Stimulated activated naive CD8-positive, alpha-beta T cell treated with anti-CD3 and anti-CD28 coated beads, Interleukin-15, Interleukin-2, amounts not matched to agents 100 ng/mL and 50 ng/mL, for 24 hours (primary cell): Measurements from ENCODE around the gene DLG4.
"Not testable (repeated sequence)": the region's sequence is repeated elsewhere in the genome, so short reads cannot be mapped to it uniquely, and the experiment has no call there.

Experiments
- H3K27ac Mint-ChIP-seq: one replicate; pipeline ENCODE4 v1.8.0; 2021; ENCODE audit warnings: mild to moderate bottlenecking, mixed read lengths
- H3K27me3 Mint-ChIP-seq: one replicate; pipeline ENCODE4 v1.8.0; 2021; ENCODE audit warnings: mixed read lengths
- H3K36me3 Mint-ChIP-seq: one replicate; pipeline ENCODE4 v1.8.0; 2021; ENCODE audit warnings: low read depth, mixed read lengths
- H3K4me1 Mint-ChIP-seq: one replicate; pipeline ENCODE4 v1.8.0; 2021; ENCODE audit warnings: low read depth, mixed read lengths
- H3K4me3 Mint-ChIP-seq: one replicate; pipeline ENCODE4 v1.8.0; 2021; ENCODE audit warnings: mild to moderate bottlenecking, mixed read lengths
- H3K9me3 Mint-ChIP-seq: one replicate; pipeline ENCODE4 v1.8.0; 2021; ENCODE audit warnings: mixed read lengths

Gene DLG4

DNA sequence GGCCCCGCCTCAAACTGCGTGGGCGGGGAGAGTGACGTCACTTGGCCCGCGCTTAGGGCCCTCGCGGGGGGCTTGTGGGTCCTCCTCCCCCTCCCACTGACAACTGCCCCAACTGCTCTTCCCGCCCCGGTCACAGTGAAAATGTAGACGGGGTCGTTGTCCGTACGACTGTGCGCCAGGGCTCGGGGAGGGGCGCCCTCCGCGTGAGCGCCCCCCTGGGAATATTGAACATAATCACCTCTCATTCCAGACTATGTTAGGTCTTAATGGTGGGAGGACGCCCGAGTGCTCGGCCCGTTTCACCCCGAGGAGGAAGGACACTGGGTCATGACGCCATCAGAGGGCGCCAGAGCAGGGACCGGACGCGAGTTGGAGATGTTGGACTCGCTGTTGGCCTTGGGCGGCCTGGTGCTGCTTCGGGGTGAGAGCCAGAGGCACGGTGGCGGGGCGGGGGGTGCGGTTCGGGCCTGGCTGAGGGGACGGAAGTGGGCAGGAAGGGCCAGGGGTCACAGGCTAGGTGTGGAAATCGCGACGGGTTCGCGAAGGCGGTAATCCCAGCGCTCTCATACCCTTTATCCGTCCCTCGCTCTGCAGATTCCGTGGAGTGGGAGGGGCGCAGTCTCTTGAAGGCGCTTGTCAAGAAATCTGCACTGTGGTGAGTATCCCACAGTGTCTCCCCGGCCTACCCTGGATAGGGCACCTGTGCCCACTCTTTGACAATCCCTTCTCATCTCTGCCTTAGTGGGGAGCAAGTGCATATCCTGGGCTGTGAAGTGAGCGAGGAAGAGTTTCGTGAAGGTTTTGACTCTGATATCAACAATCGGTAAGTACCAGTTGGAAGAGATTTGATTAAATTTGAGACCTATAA is 32.8 kb upstream of the DLG4 start, which contains the start of gene ELP5:
TSS of gene ELP5 (plus strand) at position 40 of the 868 bp plus-strand sequence. CDS start at position 376, 336 bp downstream.
- H3K27ac Mint-ChIP-seq: peak within 1 kb of the TSS; percentile 99
- H3K9me3 Mint-ChIP-seq: no peaks in the 10 kb centered on the region
- H3K4me1 Mint-ChIP-seq: peaks cover 64% of the 10 kb centered on the region
- peaks cover 40% of the 10 kb centered on the region for H3K36me3 Mint-ChIP-seq
- no peaks in the 10 kb centered on the region for H3K27me3 Mint-ChIP-seq
- peak within 1 kb of the TSS; percentile 94 for H3K4me3 Mint-ChIP-seq

GRCh38 chr17:7251661-7252175 is 32.1 kb upstream of the DLG4 start, which contains the start of gene CTDNEP1:
TSS of gene CTDNEP1 (minus strand) at chr17:7251734. CDS start at chr17:7251296, 438 bp downstream.
- H3K27ac Mint-ChIP-seq: peak within 1 kb of the TSS; percentile 99
- H3K4me1 Mint-ChIP-seq: peaks cover 62% of the 10 kb centered on the region
- H3K27me3 Mint-ChIP-seq: no peaks in the 10 kb centered on the region
- peaks cover 34% of the 10 kb centered on the region for H3K36me3 Mint-ChIP-seq
- H3K4me3 Mint-ChIP-seq: peak within 1 kb of the TSS; percentile 94
- H3K9me3 Mint-ChIP-seq: no peaks in the 10 kb centered on the region

DNA sequence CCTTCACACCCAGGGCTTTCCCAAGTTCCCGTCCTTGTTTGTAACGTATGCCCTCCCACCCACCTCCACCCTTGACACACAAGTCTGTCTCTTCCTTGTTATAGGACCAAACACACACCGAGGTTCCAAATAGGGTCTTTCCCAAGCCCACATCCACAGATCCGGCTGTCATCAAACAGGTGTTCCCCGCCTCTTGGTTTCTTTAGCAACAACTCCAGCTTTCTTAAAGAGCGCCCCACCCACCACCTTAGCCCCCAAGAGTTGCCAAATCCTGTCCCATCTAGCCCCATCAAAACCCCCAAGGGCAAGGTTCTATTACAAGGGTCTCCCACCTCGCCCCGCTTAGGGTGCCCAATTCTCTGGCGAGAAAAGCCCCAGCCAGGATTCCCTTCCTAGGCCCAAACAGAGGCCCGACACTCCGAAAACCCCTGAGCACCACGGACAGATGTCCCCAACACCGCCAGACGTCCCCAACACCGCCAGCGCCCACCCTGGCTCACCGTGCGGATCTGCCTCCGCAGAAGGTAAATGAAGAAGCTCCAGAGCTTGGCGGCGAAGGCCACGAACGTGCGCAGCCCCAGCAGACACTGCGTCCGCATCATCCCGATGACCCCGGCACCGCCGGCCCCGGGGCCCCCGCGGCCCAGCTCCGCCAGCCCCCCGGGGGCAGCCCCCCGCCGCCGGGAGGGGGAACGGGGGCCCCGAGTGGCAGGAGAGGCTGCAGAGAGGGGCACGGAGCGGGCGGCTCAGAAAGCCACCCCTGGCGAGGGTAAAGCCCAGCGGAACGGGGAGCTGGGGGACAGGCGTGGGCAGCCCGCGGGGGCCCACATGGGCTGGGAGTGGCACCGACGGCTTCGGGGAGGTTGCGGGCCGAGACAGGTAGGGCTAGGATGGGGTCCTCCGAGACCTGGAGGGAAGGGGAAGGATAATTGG is 31.3 kb upstream of the DLG4 start:
- no peaks in the 10 kb centered on the region for H3K27me3 Mint-ChIP-seq
- H3K4me3 Mint-ChIP-seq: peak overlapping the region; percentile 94
- H3K9me3 Mint-ChIP-seq: no peaks in the 10 kb centered on the region
- H3K4me1 Mint-ChIP-seq: peaks cover 57% of the 10 kb centered on the region
- peak overlapping the region; percentile 99 for H3K27ac Mint-ChIP-seq
- peaks cover 36% of the 10 kb centered on the region for H3K36me3 Mint-ChIP-seq

DNA sequence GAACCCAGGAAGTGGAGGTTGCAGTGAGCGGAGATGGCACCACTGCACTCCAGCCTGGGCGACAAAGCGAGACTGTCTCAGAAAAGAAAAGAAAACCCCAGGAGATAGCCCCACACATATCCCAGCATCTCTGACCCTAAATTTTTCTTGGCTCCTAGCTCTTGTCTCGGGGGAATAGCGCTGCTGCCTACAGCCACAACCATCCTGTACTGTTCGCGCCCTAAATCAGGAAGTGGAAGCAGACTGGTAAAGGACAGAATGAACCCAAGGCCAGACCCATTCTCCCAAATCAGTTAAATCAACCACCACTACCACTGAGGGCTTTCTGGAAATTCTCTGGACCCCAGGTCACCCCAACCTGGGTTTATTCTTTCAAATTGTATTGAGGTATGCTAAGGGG is 30.2 kb upstream of the DLG4 start:
- Mint-ChIP-seq H3K4me3 (peak overlapping the region; percentile 94), H3K27me3 (no peaks in the 10 kb centered on the region), H3K36me3 (peaks cover 37% of the 10 kb centered on the region), H3K9me3 (no peaks in the 10 kb centered on the region), H3K27ac (peak overlapping the region; percentile 93), H3K4me1 (peaks cover 55% of the 10 kb centered on the region)

- H3K27me3 Mint-ChIP-seq: no peaks in the 10 kb centered on the region
- H3K9me3 Mint-ChIP-seq: no peaks in the 10 kb centered on the region
- H3K4me1 Mint-ChIP-seq: peaks cover 52% of the 10 kb centered on the region
- peak overlapping the region; percentile 9 for H3K27ac Mint-ChIP-seq
- peak overlapping the region; percentile 94 for H3K4me3 Mint-ChIP-seq
- peaks cover 37% of the 10 kb centered on the region for H3K36me3 Mint-ChIP-seq
Observed at GRCh38 chr17:7249214-7249613, 29.6 kb upstream of the DLG4 start.

GRCh38 chr17:7248796-7249195 is 29.2 kb upstream of the DLG4 start:
- H3K9me3 Mint-ChIP-seq: no peaks in the 10 kb centered on the region
- H3K4me1 Mint-ChIP-seq: peaks cover 48% of the 10 kb centered on the region
- H3K27ac Mint-ChIP-seq: peak overlapping the region; percentile 9
- H3K36me3 Mint-ChIP-seq: peaks cover 37% of the 10 kb centered on the region
- H3K4me3 Mint-ChIP-seq: peak overlapping the region; percentile 9
- H3K27me3 Mint-ChIP-seq: no peaks in the 10 kb centered on the region

DNA sequence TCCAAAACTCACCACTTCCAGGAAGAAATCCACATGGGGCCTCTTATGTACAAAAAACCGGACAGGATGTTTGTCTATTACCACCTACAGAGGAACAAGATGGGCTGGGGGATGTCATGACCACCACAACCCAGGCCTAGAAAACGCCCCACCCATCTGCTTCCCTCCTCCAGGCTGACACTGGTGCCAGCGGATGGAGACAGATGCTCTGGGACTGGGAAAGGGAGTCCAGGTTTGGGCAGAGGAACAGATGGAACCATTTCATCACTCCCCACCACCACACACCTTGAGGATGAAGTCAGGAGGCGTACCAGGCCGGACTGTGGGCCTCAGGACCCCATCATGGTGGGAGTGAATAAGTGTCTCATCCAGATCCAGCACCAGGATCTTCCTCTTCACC is 27.1 kb upstream of the DLG4 start:
- Mint-ChIP-seq H3K9me3 (no peaks in the 10 kb centered on the region), H3K4me1 (peaks cover 46% of the 10 kb centered on the region), H3K27me3 (no peaks in the 10 kb centered on the region), H3K36me3 (peaks cover 40% of the 10 kb centered on the region), H3K4me3 (no peak overlapping the region), H3K27ac (peak overlapping the region; percentile 32)

DNA sequence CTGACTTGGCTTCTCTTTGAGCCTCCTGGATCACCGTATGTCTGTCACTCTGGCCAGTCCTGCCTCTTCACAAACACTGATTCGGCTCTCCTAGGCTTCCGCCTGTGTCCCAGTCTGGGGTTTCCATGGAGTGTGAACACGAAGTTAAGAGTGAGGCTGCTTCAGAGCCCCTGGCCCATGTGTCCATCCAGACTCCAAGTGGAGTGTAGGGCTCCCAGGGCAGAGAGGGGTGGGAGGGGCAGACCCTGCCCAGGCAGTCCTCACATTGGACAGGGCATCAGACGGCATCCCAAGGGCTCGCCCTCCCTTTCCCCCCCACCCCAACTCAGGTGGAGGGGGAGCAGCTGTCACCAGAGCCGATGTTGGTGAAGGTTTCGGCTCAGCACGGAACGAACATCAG is 24.2 kb upstream of the DLG4 start:
- not testable (repeated sequence) for H3K27me3 Mint-ChIP-seq, H3K27ac Mint-ChIP-seq, H3K9me3 Mint-ChIP-seq, H3K4me3 Mint-ChIP-seq
- Mint-ChIP-seq H3K36me3 (peaks cover 47% of the 10 kb centered on the region), H3K4me1 (peaks cover 48% of the 10 kb centered on the region)

GRCh38 chr17:7243453-7243729 is 23.8 kb upstream of the DLG4 start:
- Mint-ChIP-seq H3K4me3 (peak overlapping the region; percentile 94), H3K36me3 (peaks cover 47% of the 10 kb centered on the region), H3K4me1 (peaks cover 43% of the 10 kb centered on the region), H3K9me3 (no peaks in the 10 kb centered on the region), H3K27me3 (no peaks in the 10 kb centered on the region), H3K27ac (peak overlapping the region; percentile 80)

- H3K27me3 Mint-ChIP-seq: no peaks in the 10 kb centered on the region
- H3K27ac Mint-ChIP-seq: peak overlapping the region; percentile 96
- H3K4me1 Mint-ChIP-seq: peaks cover 42% of the 10 kb centered on the region
- peaks cover 47% of the 10 kb centered on the region for H3K36me3 Mint-ChIP-seq
- no peaks in the 10 kb centered on the region for H3K9me3 Mint-ChIP-seq
- peak overlapping the region; percentile 94 for H3K4me3 Mint-ChIP-seq
Observed at GRCh38 chr17:7242717-7243452, 23.2 kb upstream of the DLG4 start.

GRCh38 chr17:7241783-7242716 is 22.4 kb upstream of the DLG4 start, which contains the start of gene GABARAP:
TSS of gene GABARAP (minus strand) at chr17:7242449. CDS start at chr17:7242330, 119 bp downstream.
- Mint-ChIP-seq H3K4me1 (peaks cover 44% of the 10 kb centered on the region), H3K27ac (peak within 1 kb of the TSS; percentile 96), H3K4me3 (peak within 1 kb of the TSS; percentile 94), H3K36me3 (peaks cover 48% of the 10 kb centered on the region), H3K27me3 (no peaks in the 10 kb centered on the region), H3K9me3 (no peaks in the 10 kb centered on the region)

GRCh38 chr17:7241090-7241733 is 21.6 kb upstream of the DLG4 start:
- peaks cover 48% of the 10 kb centered on the region for H3K36me3 Mint-ChIP-seq
- peaks cover 52% of the 10 kb centered on the region for H3K4me1 Mint-ChIP-seq
- H3K27ac Mint-ChIP-seq: peak overlapping the region; percentile 89

GRCh38 chr17:7240375-7240774 is 20.7 kb upstream of the DLG4 start:
- H3K27ac Mint-ChIP-seq: peak overlapping the region; percentile 95
- peaks cover 51% of the 10 kb centered on the region for H3K36me3 Mint-ChIP-seq
- no peaks in the 10 kb centered on the region for H3K27me3 Mint-ChIP-seq
- H3K9me3 Mint-ChIP-seq: no peaks in the 10 kb centered on the region
- H3K4me1 Mint-ChIP-seq: peaks cover 61% of the 10 kb centered on the region
- H3K4me3 Mint-ChIP-seq: peak overlapping the region; percentile 94

More at GRCh38 chr17:7241090-7241733, 21.6 kb upstream of the DLG4 start:
- no peaks in the 10 kb centered on the region for H3K9me3 Mint-ChIP-seq
- H3K27me3 Mint-ChIP-seq: no peaks in the 10 kb centered on the region
- peak overlapping the region; percentile 94 for H3K4me3 Mint-ChIP-seq
